Central memory CD8-positive, alpha-beta T cell (primary cell): ENCODE results near the gene SLC6A1.

ENCODE experiments used
- ATAC-seq: fragments of 150-1000 bp; cut with Tn5 transposase; replicated peaks from 2 replicates; pipeline ENCODE4 v1.10.0; 2022; ENCODE audit warnings: mild to moderate bottlenecking, moderate FRiP score, moderate number of reproducible peaks; ENCODE audit not compliant: poor library complexity, severe bottlenecking; ENCODE audit errors: extremely low read depth
- DNase-seq, 2 donors: peaks; one replicate each; pipeline ENCODE4 v3.0.0; 2021; ENCODE audit warnings: low spot score in 2 of 2
- H3K27ac Mint-ChIP-seq: one replicate; pipeline ENCODE4 v1.8.0; 2022; ENCODE audit warnings: low read depth, mild to moderate bottlenecking, moderate library complexity, mixed read lengths
- H3K27me3 Mint-ChIP-seq: one replicate; pipeline ENCODE4 v1.8.0; 2022; ENCODE audit warnings: mixed read lengths
- H3K36me3 Mint-ChIP-seq: one replicate; pipeline ENCODE4 v1.8.0; 2022; ENCODE audit warnings: mild to moderate bottlenecking, moderate library complexity, mixed read lengths; ENCODE audit not compliant: insufficient read depth
- H3K4me1 Mint-ChIP-seq: one replicate; pipeline ENCODE4 v1.8.0; 2022; ENCODE audit warnings: mixed read lengths
- H3K4me3 Mint-ChIP-seq: one replicate; pipeline ENCODE4 v1.8.0; 2022; ENCODE audit warnings: mild to moderate bottlenecking, moderate library complexity, mixed read lengths
- H3K9me3 Mint-ChIP-seq: one replicate; pipeline ENCODE4 v1.8.0; 2022; ENCODE audit warnings: mixed read lengths

SLC6A1 gene

DNA sequence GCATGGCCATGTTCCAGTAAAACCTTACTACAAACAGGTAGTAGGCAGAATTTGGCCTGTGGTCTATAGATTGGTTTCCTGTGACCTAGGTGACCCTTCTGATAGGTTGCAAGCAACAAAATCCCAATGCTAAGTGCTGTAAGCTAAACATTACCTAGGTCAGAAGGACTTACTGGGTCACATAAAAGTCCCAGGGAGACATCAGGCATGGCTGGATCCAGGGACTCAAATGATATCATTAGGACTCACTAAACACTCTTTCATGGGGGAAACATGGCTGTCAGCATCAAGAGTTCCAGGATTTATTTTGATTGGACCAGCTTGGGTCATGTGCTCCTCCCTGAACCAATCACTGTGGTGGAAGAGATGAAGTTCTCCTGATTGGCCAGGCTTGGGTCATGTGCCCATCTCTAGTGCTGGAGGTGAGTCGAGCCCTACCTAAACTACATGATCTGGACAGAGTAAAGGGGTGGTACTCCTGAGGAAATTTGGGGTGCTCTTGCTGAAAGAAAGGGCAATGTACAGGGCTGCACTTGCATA lies 16.8 kb upstream of the SLC6A1 start:
- Mint-ChIP-seq H3K27ac (no peak overlapping the region), H3K4me3 (no peak overlapping the region), H3K27me3 (peaks cover 44% of the 10 kb centered on the region), H3K4me1 (no peaks in the 10 kb centered on the region), H3K9me3 (no peaks in the 10 kb centered on the region), H3K36me3 (no peaks in the 10 kb centered on the region)
- no peak for ATAC-seq
- DNase-seq, result no peak

DNA sequence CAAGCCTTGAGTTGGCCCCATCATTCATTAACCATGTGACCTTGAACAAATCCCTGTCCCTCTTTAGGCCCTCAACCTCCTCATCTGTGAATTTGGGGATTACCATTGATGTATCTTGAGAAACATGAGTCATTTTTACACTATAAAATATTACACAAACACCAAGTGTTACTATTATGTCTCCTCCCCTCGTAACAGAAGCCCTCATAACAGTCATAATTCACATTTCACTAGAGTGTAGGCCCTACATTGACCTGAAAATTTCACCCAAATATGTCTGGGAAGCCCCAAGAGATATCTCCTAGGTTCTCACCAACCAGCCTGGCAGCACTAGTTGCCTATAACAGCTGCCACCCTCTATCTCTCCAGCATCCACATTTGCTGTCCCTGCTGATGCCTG lies 15.8 kb upstream of the SLC6A1 start:
- Mint-ChIP-seq H3K4me1 (no peaks in the 10 kb centered on the region), H3K27ac (no peak overlapping the region), H3K36me3 (no peaks in the 10 kb centered on the region), H3K27me3 (peaks cover 47% of the 10 kb centered on the region), H3K9me3 (no peaks in the 10 kb centered on the region), H3K4me3 (no peak overlapping the region)
- DNase-seq, result no peak
- ATAC-seq, result no peak

DNA sequence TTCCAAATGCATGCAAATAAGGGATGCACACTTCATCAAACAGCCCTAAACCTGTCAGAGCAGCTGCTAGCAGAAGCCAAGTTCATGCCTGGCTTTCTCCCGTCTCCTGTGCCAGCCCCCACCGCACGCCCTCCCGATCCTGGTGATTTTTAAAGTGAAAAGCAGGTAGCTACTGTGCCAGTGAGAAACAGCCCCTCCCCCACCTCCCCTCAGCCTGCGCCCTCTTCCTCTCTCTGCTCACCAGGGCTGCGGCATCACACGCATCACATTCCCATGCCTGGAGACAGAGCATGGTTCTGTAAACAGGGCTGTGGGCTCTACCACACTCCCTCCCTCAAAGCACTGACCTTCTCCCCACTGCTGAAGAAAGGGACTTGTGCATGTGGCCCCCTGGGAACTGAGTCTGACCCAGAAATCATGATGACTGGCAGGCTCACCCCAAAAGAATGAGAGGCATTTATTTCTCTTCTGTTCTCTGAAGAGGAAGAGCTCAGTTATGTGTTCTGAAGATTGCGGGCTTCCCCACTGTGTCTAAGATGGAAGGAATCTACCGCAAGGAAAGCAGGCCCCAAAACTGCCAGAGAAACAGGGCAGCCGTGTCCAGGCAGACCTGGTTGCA lies 14.5 kb upstream of the SLC6A1 start:
- Mint-ChIP-seq H3K9me3 (no peaks in the 10 kb centered on the region), H3K4me1 (no peaks in the 10 kb centered on the region), H3K4me3 (no peak overlapping the region), H3K27ac (no peak overlapping the region), H3K36me3 (no peaks in the 10 kb centered on the region), H3K27me3 (peaks cover 46% of the 10 kb centered on the region)
- DNase-seq (no peak), ATAC-seq (no peak)

DNA sequence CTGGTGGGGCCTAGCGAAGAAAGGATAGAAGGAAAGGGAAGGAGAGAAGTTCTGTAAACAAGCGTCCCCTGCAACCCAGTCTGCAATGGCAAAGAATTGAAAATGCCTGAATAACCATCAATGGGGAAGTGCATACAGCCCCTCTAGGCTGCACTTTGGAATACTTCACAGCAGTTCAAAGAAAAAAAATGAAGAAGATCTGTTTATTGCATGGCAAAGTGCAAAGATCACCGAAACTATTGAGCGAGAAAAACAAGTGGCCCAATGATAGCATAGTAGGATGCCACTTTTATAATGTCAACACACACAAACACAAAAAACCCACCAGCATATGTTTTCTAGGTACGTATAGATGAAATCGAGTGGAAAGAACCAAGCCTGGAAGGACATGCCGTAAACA lies 13.6 kb upstream of the SLC6A1 start:
- DNase-seq, result no peak
- H3K9me3 Mint-ChIP-seq, result no peaks in the 10 kb centered on the region
- H3K4me1 Mint-ChIP-seq, result no peaks in the 10 kb centered on the region
- H3K36me3 Mint-ChIP-seq, result no peaks in the 10 kb centered on the region
- H3K27me3 Mint-ChIP-seq, result peaks cover 36% of the 10 kb centered on the region
- no peak overlapping the region for H3K27ac Mint-ChIP-seq
- ATAC-seq, result no peak
- H3K4me3 Mint-ChIP-seq, result no peak overlapping the region

DNA sequence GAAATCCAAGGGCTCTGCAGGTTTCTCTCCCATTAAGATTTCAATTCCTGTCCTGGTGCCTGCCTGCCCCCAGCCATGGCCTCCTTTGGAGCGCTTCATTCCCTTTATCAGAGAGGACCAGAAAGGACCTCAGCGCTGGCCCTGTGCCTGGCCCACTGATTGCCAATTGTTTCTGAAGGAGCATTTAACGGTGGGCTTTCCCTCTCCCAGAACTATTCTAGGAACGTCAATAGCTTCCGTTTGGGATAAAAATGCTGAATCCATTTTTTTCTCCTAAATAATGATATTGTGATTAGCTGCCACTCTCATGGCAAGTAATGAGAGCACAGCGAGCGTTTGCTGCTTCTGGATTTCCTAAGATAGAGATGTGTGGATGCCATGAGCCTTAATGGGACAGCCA lies 12.2 kb upstream of the SLC6A1 start:
- Mint-ChIP-seq H3K4me3 (no peak overlapping the region), H3K36me3 (no peaks in the 10 kb centered on the region)
- no peak for ATAC-seq

DNA sequence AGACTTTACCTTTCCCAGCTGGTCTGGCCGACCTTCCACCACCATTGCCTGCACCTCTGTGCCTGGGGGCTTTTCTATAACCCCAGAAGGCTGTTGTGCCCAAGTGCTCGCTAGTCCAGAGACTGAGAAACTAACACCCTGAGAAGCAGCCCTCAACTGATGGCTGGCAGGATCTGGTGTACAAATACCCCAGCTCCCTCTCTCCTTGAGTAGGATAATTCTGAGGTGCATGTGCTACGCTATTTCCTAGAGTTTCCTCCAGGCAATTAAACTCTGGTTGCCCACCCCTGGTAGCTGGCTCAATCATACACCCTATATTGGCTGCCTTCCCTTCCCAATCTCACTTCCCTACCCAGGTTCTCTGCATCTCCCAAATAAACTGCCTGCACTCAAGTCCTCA lies 11.5 kb upstream of the SLC6A1 start:
- ATAC-seq, result no peak
- Mint-ChIP-seq H3K36me3 (no peaks in the 10 kb centered on the region), H3K27me3 (peaks cover 26% of the 10 kb centered on the region), H3K9me3 (no peaks in the 10 kb centered on the region), H3K4me3 (no peak overlapping the region), H3K4me1 (no peaks in the 10 kb centered on the region), H3K27ac (no peak overlapping the region)
- no peak for DNase-seq

More for the DNA sequence above, 12.2 kb upstream of the SLC6A1 start:
- Mint-ChIP-seq H3K27ac (no peak overlapping the region), H3K9me3 (no peaks in the 10 kb centered on the region), H3K4me1 (no peaks in the 10 kb centered on the region), H3K27me3 (peaks cover 26% of the 10 kb centered on the region)
- DNase-seq, result no peak

DNA sequence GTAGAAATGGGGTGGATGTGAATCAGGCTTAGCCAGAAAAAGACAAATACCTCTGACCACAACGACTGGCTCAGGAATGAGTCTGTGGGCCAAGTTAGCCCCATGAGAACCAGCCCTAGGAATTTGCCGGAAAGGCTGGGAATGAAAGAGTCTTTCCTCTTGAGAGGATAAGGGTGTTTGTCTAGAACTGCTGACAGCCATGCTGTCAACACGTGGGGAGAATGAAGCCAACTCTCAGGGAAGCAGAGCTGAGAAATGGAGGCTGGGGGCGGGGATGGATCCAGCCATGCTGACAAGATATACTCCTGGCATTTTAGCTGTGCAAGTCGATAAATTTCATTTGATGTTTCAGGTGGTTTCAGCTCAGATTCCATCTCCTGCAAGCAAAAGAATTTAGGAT lies 10.6 kb upstream of the SLC6A1 start:
- Mint-ChIP-seq H3K9me3 (no peaks in the 10 kb centered on the region), H3K36me3 (no peaks in the 10 kb centered on the region), H3K4me1 (no peaks in the 10 kb centered on the region), H3K4me3 (no peak overlapping the region), H3K27me3 (peaks cover 26% of the 10 kb centered on the region), H3K27ac (no peak overlapping the region)
- DNase-seq (no peak), ATAC-seq (no peak)

DNA sequence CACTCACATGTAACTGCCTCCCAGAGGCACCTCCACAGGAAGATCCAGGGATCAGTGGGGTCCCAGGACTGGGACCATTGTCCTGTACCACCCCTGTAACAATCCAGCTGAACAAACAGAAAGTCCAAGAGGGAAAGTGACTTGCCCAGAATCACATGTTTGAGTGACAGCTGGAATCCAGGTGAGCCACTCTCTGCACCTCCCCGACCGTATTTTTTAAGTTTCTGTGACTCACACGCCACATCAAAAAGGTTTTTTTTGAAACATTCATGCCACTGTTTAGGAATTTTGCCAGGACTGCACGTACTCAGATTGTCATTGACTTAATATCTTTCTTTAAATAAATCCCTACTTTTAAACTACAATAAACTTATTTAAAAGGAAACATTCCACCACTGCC lies 9.8 kb upstream of the SLC6A1 start:
- Mint-ChIP-seq H3K36me3 (no peaks in the 10 kb centered on the region), H3K4me1 (no peaks in the 10 kb centered on the region), H3K27ac (no peak overlapping the region), H3K9me3 (no peaks in the 10 kb centered on the region), H3K4me3 (no peak overlapping the region), H3K27me3 (peaks cover 26% of the 10 kb centered on the region)
- no peak for ATAC-seq
- no peak for DNase-seq

DNA sequence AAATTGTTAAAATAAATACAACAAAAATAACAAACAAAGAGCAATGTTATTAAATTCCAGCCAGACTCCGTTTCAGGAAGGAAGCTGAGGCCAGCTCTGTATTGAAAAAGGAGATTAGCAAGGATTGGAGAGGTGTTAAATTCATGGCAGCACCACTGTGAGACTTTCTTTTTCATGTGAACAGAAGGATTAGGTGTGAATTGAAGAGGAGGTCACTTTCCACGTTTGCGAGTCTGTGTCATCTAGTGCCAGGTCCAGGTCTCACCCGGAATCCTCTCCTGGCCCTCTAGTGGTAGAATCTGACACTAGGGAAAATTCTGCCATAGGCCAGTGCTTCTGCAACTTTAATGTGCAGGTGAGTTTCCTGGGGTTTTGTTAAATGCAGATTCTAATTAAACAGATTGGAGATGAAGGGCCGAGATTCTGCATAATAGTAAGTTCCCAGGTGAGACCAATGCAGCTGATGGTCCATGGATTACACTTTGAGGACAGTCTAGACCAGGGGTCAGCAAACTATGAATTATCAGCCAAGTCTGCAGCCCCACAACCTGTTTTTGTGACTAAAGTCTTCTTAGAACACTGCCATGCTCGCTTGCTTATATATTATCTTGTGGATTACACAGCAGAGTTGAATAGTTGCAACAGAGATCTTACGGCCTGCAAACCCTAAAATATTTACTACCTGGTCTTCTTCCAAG lies 9.2 kb upstream of the SLC6A1 start:
- no peak overlapping the region for H3K4me3 Mint-ChIP-seq
- no peaks in the 10 kb centered on the region for H3K9me3 Mint-ChIP-seq
- DNase-seq, result no peak
- H3K36me3 Mint-ChIP-seq, result no peaks in the 10 kb centered on the region
- H3K4me1 Mint-ChIP-seq, result no peaks in the 10 kb centered on the region
- H3K27me3 Mint-ChIP-seq, result peaks cover 22% of the 10 kb centered on the region
- ATAC-seq, result no peak
- no peak overlapping the region for H3K27ac Mint-ChIP-seq

DNA sequence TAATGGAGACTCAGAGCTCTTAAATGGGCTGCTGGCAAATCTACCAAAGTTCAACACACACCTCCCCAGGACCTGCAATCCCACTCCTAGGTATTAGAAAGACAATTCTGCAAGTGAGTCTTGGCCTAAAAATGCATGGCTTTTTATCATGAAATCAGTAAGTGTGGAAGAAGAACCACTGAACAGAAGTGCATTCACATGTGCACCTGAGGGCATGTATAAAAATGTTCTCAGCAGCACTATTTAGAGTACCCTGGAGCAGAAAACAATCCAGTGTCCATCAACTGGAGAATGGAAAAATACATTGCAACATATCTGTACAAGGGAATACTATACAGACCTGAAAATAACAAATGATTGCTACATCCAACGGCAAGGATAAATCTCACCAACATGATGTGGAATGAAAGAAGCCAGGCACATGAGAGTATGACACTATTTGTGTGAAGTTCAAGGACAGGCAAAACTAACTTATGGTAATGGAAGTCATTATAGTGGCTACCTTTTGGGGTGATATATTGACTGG lies 8.1 kb upstream of the SLC6A1 start:
- DNase-seq (no peak), ATAC-seq (no peak)
- H3K36me3 Mint-ChIP-seq, result no peaks in the 10 kb centered on the region
- peaks cover 26% of the 10 kb centered on the region for H3K27me3 Mint-ChIP-seq
- H3K4me1 Mint-ChIP-seq, result no peaks in the 10 kb centered on the region
- no peak overlapping the region for H3K27ac Mint-ChIP-seq
- no peak overlapping the region for H3K4me3 Mint-ChIP-seq
- H3K9me3 Mint-ChIP-seq, result no peaks in the 10 kb centered on the region

DNA sequence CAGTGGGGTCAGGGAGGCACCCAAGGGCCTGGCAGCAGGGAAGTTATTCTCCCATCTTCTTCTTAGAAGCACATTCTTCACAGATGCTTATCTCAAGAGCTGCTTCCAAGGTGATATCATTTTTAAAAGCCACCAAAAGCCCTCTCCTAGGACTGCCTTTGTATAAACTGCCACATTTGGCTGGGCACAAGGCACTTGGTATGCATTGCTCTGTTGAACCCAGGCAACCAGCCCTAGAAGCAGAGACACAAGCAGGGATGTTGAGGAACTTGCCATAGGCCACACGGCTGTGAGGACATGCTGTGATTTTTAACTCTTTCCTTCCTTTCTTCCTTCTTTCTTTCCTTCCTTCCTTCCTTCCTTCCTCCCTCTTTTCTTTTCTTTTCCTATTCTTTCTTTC lies 7.4 kb upstream of the SLC6A1 start:
- Mint-ChIP-seq H3K27me3 (peaks cover 26% of the 10 kb centered on the region), H3K4me1 (no peaks in the 10 kb centered on the region), H3K4me3 (no peak overlapping the region), H3K36me3 (no peaks in the 10 kb centered on the region), H3K27ac (no peak overlapping the region), H3K9me3 (no peaks in the 10 kb centered on the region)
- ATAC-seq (no peak), DNase-seq (no peak)

DNA sequence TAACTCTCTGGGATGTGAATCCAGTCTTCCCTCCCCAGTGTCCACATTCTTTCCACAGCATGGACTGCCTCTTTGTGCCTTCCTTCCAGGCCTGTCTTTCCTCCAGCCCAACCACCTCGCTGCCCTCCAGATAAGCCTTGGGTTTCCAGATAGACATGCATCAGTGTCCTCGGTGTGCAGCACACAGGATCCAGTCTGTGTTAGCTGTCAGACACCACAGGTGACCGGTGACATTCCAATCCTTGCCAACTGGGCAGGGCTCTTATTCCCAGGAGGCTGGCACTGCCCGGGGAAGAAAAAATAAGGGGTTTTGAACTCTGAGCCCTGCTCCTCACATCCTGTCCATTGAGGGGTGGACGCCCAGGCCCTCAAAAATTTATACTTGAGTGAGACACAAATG lies 6.0 kb upstream of the SLC6A1 start:
- Mint-ChIP-seq H3K27ac (no peak overlapping the region), H3K4me3 (no peak overlapping the region), H3K4me1 (no peaks in the 10 kb centered on the region), H3K9me3 (no peaks in the 10 kb centered on the region), H3K36me3 (no peaks in the 10 kb centered on the region), H3K27me3 (peaks cover 31% of the 10 kb centered on the region)
- no peak for DNase-seq
- ATAC-seq, result no peak

DNA sequence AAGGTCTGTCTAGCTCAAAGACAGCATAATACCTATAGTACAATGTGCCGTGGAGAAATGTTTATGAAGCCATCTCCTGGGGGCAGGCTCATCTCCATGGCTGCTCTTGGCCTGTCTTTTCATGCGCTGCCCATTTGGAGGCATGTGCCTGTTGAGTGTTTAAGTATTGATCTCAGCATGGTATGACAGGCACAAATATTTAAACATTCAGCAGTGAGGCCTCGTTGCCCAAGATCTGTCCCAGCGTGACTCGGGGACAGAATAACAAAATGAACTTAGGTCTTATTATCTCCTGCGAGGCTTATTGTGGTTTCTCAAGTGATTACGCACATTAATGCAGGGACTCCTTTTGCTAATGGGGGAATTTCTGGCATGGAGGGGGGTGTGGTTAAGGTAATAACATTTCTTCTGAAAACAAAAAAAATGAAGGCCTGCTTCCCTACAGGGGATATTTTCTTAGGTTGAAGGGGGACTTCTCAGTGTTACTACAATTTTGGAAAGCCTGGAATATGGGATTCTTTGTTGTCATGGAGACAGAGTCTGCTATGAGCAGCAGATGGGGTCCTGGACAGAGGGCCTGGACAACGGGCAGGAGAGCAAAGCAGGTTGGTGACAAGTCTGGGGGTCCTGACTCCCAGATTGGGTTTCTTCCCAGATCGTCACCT lies 4.4 kb upstream of the SLC6A1 start:
- Mint-ChIP-seq H3K27me3 (peaks cover 42% of the 10 kb centered on the region), H3K36me3 (no peaks in the 10 kb centered on the region)

More for the DNA sequence above, 4.4 kb upstream of the SLC6A1 start:
- H3K4me1 Mint-ChIP-seq, result peaks cover 6% of the 10 kb centered on the region
- ATAC-seq, result no peak
- no peaks in the 10 kb centered on the region for H3K9me3 Mint-ChIP-seq
- DNase-seq, result no peak
- H3K4me3 Mint-ChIP-seq, result no peak overlapping the region
- H3K27ac Mint-ChIP-seq, result no peak overlapping the region
